ENCODE results near the gene PSMC5.
"Not testable (repeated sequence)": the region's sequence is repeated elsewhere in the genome, so short reads cannot be mapped to it uniquely, and the experiment has no call there.

PSMC5 gene

GRCh38 chr17:63855185-63855584, 28.0 kb downstream of the PSMC5 start:
- H3K9ac ChIP-seq (ENCODE audit: low read length), result no peak overlapping the region
- H3K36me3 ChIP-seq (ENCODE audit: control insufficient read depth in 1 of 2, insufficient read depth in 2 of 2, low read depth in 1 of 2, low read length in 2 of 2), result no peaks in the 10 kb centered on the region
- no peak overlapping the region for H2BK120ac ChIP-seq (ENCODE audit: low read depth, low read length)
- no peak overlapping the region for H2BK12ac ChIP-seq (ENCODE audit: low read length in 2 of 2)
- no peak overlapping the region for H3K4me2 ChIP-seq (ENCODE audit: low read length, poor library complexity, severe bottlenecking)
- no peak overlapping the region for H2BK5ac ChIP-seq (ENCODE audit: low read depth, low read length, poor library complexity, severe bottlenecking)
- no peak for DNase-seq
- whole genome bisulfite sequencing, result 86% methylated on average over 8 of the region's 8 CpGs
- H2AK5ac ChIP-seq (ENCODE audit: low read length, severe bottlenecking), result no peak overlapping the region
- peaks cover 21 to 29% of the 10 kb centered on the region in 2 experiments for H3K27me3 ChIP-seq (ENCODE audit: control insufficient read depth in 1 of 2, insufficient read depth in 1 of 2, low read length in 2 of 2)
- no peak overlapping the region for H4K8ac ChIP-seq (ENCODE audit: low read length)
- H3K4ac ChIP-seq (ENCODE audit: low read depth in 1 of 2, low read length in 2 of 2), result no peak overlapping the region
- H3K23ac ChIP-seq (ENCODE audit: low read length in 2 of 2), result no peak overlapping the region
- no peak overlapping the region for H3K14ac ChIP-seq (ENCODE audit: low read length in 2 of 2)
- H3K9me3 ChIP-seq (ENCODE audit: control insufficient read depth, low read length), result no peaks in the 10 kb centered on the region
- no peaks in the 10 kb centered on the region for H3K79me1 ChIP-seq (replicated peaks; ENCODE audit: low read length, poor library complexity, severe bottlenecking)
- H3K27ac ChIP-seq (ENCODE audit: low read length, poor library complexity, severe bottlenecking), result no peak overlapping the region
- no peak overlapping the region for H3K4me3 ChIP-seq (ENCODE audit: insufficient read depth in 1 of 2, low read depth in 1 of 2, low read length in 2 of 2)
- H2AFZ ChIP-seq (ENCODE audit: low read depth, low read length), result no peak overlapping the region
- no peak overlapping the region for H4K91ac ChIP-seq (ENCODE audit: low read length)
- H3K18ac ChIP-seq (ENCODE audit: low read depth in 1 of 2, low read length in 2 of 2), result no peak overlapping the region
- H2BK15ac ChIP-seq (ENCODE audit: low read depth, poor library complexity, severe bottlenecking), result no peak overlapping the region
- no peaks in the 10 kb centered on the region for H3K4me1 ChIP-seq (ENCODE audit: control insufficient read depth, insufficient read depth, low read depth, low read length)

GRCh38 chr17:63856425-63856824, 29.2 kb downstream of the PSMC5 start:
- not testable (repeated sequence) for H2BK12ac ChIP-seq (ENCODE audit: low read length in 2 of 2); H3K36me3 ChIP-seq (ENCODE audit: control insufficient read depth in 1 of 2, insufficient read depth in 2 of 2, low read depth in 1 of 2, low read length in 2 of 2)
- H3K27me3 ChIP-seq (ENCODE audit: control insufficient read depth in 1 of 2, insufficient read depth in 1 of 2, low read length in 2 of 2), result peaks cover 26 to 37% of the 10 kb centered on the region in 2 experiments

GRCh38 chr17:63859257-63859656, 32.0 kb downstream of the PSMC5 start:
- Histone ChIP-seq H3K4me1 (ENCODE audit: control insufficient read depth, insufficient read depth, low read depth, low read length) (no peaks in the 10 kb centered on the region), H2AK5ac (ENCODE audit: low read length, severe bottlenecking) (no peak overlapping the region), H3K27ac (ENCODE audit: low read length, poor library complexity, severe bottlenecking) (no peak overlapping the region), H2BK12ac (ENCODE audit: low read length in 2 of 2) (no peak overlapping the region), H2BK120ac (ENCODE audit: low read depth, low read length) (no peak overlapping the region), H4K8ac (ENCODE audit: low read length) (no peak overlapping the region), H3K36me3 (ENCODE audit: control insufficient read depth in 1 of 2, insufficient read depth in 2 of 2, low read depth in 1 of 2, low read length in 2 of 2) (no peaks in the 10 kb centered on the region), H3K18ac (ENCODE audit: low read depth in 1 of 2, low read length in 2 of 2) (no peak overlapping the region), H3K9me3 (ENCODE audit: control insufficient read depth, low read length) (no peaks in the 10 kb centered on the region), H2BK15ac (ENCODE audit: low read depth, poor library complexity, severe bottlenecking) (no peak overlapping the region), H3K27me3 (ENCODE audit: control insufficient read depth in 1 of 2, insufficient read depth in 1 of 2, low read length in 2 of 2) (peaks cover 26 to 37% of the 10 kb centered on the region in 2 experiments), H2BK5ac (ENCODE audit: low read depth, low read length, poor library complexity, severe bottlenecking) (no peak overlapping the region), H3K4me2 (ENCODE audit: low read length, poor library complexity, severe bottlenecking) (no peak overlapping the region), H2AFZ (ENCODE audit: low read depth, low read length) (no peak overlapping the region), H4K91ac (ENCODE audit: low read length) (no peak overlapping the region), H3K14ac (ENCODE audit: low read length in 2 of 2) (no peak overlapping the region), H3K79me1 (replicated peaks; ENCODE audit: low read length, poor library complexity, severe bottlenecking) (no peaks in the 10 kb centered on the region), H3K23ac (ENCODE audit: low read length in 2 of 2) (no peak overlapping the region), H3K9ac (ENCODE audit: low read length) (no peak overlapping the region), H3K4me3 (ENCODE audit: insufficient read depth in 1 of 2, low read depth in 1 of 2, low read length in 2 of 2) (no peak overlapping the region), H3K4ac (ENCODE audit: low read depth in 1 of 2, low read length in 2 of 2) (no peak overlapping the region)
- 77% methylated on average over 3 of the region's 3 CpGs for WGBS
- DNase-seq, result no peak

More at GRCh38 chr17:63856425-63856824, 29.2 kb downstream of the PSMC5 start:
- H3K27ac ChIP-seq (ENCODE audit: low read length, poor library complexity, severe bottlenecking); H2BK120ac ChIP-seq (ENCODE audit: low read depth, low read length); H3K4ac ChIP-seq (ENCODE audit: low read depth in 1 of 2, low read length in 2 of 2); H3K79me1 ChIP-seq (replicated peaks; ENCODE audit: low read length, poor library complexity, severe bottlenecking); H3K18ac ChIP-seq (ENCODE audit: low read depth in 1 of 2, low read length in 2 of 2); H2AK5ac ChIP-seq (ENCODE audit: low read length, severe bottlenecking); DNase-seq; H2AFZ ChIP-seq (ENCODE audit: low read depth, low read length); H2BK5ac ChIP-seq (ENCODE audit: low read depth, low read length, poor library complexity, severe bottlenecking); H3K23ac ChIP-seq (ENCODE audit: low read length in 2 of 2); H3K4me1 ChIP-seq (ENCODE audit: control insufficient read depth, insufficient read depth, low read depth, low read length); H3K9ac ChIP-seq (ENCODE audit: low read length); H2BK15ac ChIP-seq (ENCODE audit: low read depth, poor library complexity, severe bottlenecking); H3K4me3 ChIP-seq (ENCODE audit: insufficient read depth in 1 of 2, low read depth in 1 of 2, low read length in 2 of 2); H3K9me3 ChIP-seq (ENCODE audit: control insufficient read depth, low read length); H3K14ac ChIP-seq (ENCODE audit: low read length in 2 of 2); H3K4me2 ChIP-seq (ENCODE audit: low read length, poor library complexity, severe bottlenecking); H4K91ac ChIP-seq (ENCODE audit: low read length); H4K8ac ChIP-seq (ENCODE audit: low read length): not testable (repeated sequence)
- WGBS, result 92% methylated on average over 8 of the region's 8 CpGs

GRCh38 chr17:63866625-63867024, 39.4 kb downstream of the PSMC5 start:
- H2BK120ac ChIP-seq (ENCODE audit: low read depth, low read length); H2BK5ac ChIP-seq (ENCODE audit: low read depth, low read length, poor library complexity, severe bottlenecking); H3K27ac ChIP-seq (ENCODE audit: low read length, poor library complexity, severe bottlenecking); H4K8ac ChIP-seq (ENCODE audit: low read length); DNase-seq; H3K9ac ChIP-seq (ENCODE audit: low read length); H3K4me3 ChIP-seq (ENCODE audit: insufficient read depth in 1 of 2, low read depth in 1 of 2, low read length in 2 of 2); H3K9me3 ChIP-seq (ENCODE audit: control insufficient read depth, low read length); H3K4me1 ChIP-seq (ENCODE audit: control insufficient read depth, insufficient read depth, low read depth, low read length); H2AFZ ChIP-seq (ENCODE audit: low read depth, low read length); H2BK12ac ChIP-seq (ENCODE audit: low read length in 2 of 2); H3K4me2 ChIP-seq (ENCODE audit: low read length, poor library complexity, severe bottlenecking); H3K18ac ChIP-seq (ENCODE audit: low read depth in 1 of 2, low read length in 2 of 2); H3K27me3 ChIP-seq (ENCODE audit: control insufficient read depth in 1 of 2, insufficient read depth in 1 of 2, low read length in 2 of 2); H3K36me3 ChIP-seq (ENCODE audit: control insufficient read depth in 1 of 2, insufficient read depth in 2 of 2, low read depth in 1 of 2, low read length in 2 of 2); H3K79me1 ChIP-seq (replicated peaks; ENCODE audit: low read length, poor library complexity, severe bottlenecking); H3K23ac ChIP-seq (ENCODE audit: low read length in 2 of 2); H3K14ac ChIP-seq (ENCODE audit: low read length in 2 of 2); H2AK5ac ChIP-seq (ENCODE audit: low read length, severe bottlenecking); H2BK15ac ChIP-seq (ENCODE audit: low read depth, poor library complexity, severe bottlenecking); H3K4ac ChIP-seq (ENCODE audit: low read depth in 1 of 2, low read length in 2 of 2): not testable (repeated sequence)
- peak overlapping the region; percentile 80 for H4K91ac ChIP-seq (ENCODE audit: low read length)
- 72% methylated on average over 4 of the region's 7 CpGs for WGBS

Measured in mesenchymal stem cell (in vitro differentiated cells and primary cell).